HEK293 (cell line): Measurements from ENCODE around the gene PCSK5.

Experiments
- CTCF ChIA-PET: fragments of 350-600 bp; formaldehyde crosslinking; extraction: SDS; loops from one replicate; lab custom pipeline; 2021; ENCODE audit warnings: antibody characterized with exemption; lab: Yijun Ruan, JAX
- POLR2A ChIA-PET: fragments of 300-600 bp; formaldehyde crosslinking; extraction: SDS; loops from one replicate; lab custom pipeline; 2020; ENCODE audit warnings: antibody characterized with exemption, inconsistent platforms; lab: Yijun Ruan, JAX
- H3K27ac ChIP-seq: fragments of 200-500 bp; sonication (Bioruptor generic); 2 replicates; pipeline ENCODE4 v1.5.1; 2014; ENCODE audit warnings: low read depth, low read length, control low read depth, inconsistent platforms; ENCODE audit errors: extremely low read depth
- H3K36me3 ChIP-seq, 2 experiments: fragments of 200-500 bp in 1 of 2; sonication (Bioruptor generic) in 1 of 2; 1 replicate in 1 of 2; 2 replicates in 1 of 2; pipeline ENCODE4 v1.5.1; 2014 to 2017; ENCODE audit warnings: inconsistent platforms in 2 of 2, low read length in 2 of 2; ENCODE audit not compliant: control insufficient read depth in 2 of 2, insufficient read depth in 1 of 2
- H3K4me1 ChIP-seq: fragments of 200-500 bp; sonication (Bioruptor generic); 2 replicates; pipeline ENCODE4 v1.5.1; 2014; ENCODE audit warnings: mild to moderate bottlenecking, low read length, inconsistent platforms; ENCODE audit not compliant: control insufficient read depth, insufficient read depth
- H3K4me3 ChIP-seq: 2 replicates; pipeline ENCODE4 v1.5.1; 2011; ENCODE audit warnings: low read depth, mild to moderate bottlenecking, control low read depth, low read length, moderate library complexity
- H3K9me3 ChIP-seq: fragments of 200-500 bp; sonication (Bioruptor generic); 2 replicates; pipeline ENCODE4 v1.5.1; 2014; ENCODE audit warnings: low read depth, low read length, inconsistent platforms; ENCODE audit not compliant: control insufficient read depth, insufficient read depth
- EGR2 ChIP-seq: fragments of 450-650 bp; formaldehyde crosslinking; IDR thresholded peaks from 2 replicates; pipeline ENCODE4 v1.5.1; 2016; ENCODE audit warnings: low read depth, missing biosample characterization, missing genetic modification characterization
- FEZF1 ChIP-seq: fragments of 450-650 bp; formaldehyde crosslinking; IDR thresholded peaks from 2 replicates; pipeline ENCODE4 v1.5.1; 2016; ENCODE audit warnings: missing biosample characterization, missing genetic modification characterization
- IKZF3 ChIP-seq: fragments of 450-650 bp; IDR thresholded peaks from 2 replicates; pipeline ENCODE4 v1.5.0; 2018; ENCODE audit warnings: missing biosample characterization, mild to moderate bottlenecking, missing genetic modification characterization, moderate library complexity
- ZFP37 ChIP-seq: fragments of 450-650 bp; formaldehyde crosslinking; IDR thresholded peaks from 2 replicates; pipeline ENCODE4 v1.5.1; 2016; ENCODE audit warnings: missing biosample characterization, missing genetic modification characterization
- ZNF138 ChIP-seq: fragments of 450-650 bp; formaldehyde crosslinking; IDR thresholded peaks from 2 replicates; pipeline ENCODE4 v1.5.1; 2016; ENCODE audit warnings: missing biosample characterization, missing genetic modification characterization, borderline replicate concordance
- ZNF16 ChIP-seq: fragments of 450-650 bp; formaldehyde crosslinking; IDR thresholded peaks from 2 replicates; pipeline ENCODE4 v1.5.1; 2016; ENCODE audit warnings: low read depth, missing biosample characterization, missing genetic modification characterization
- ZNF174 ChIP-seq: fragments of 450-650 bp; formaldehyde crosslinking; IDR thresholded peaks from 2 replicates; pipeline ENCODE4 v1.5.0; 2017; ENCODE audit warnings: missing biosample characterization, mild to moderate bottlenecking, missing genetic modification characterization
- ZNF223 ChIP-seq: fragments of 450-650 bp; formaldehyde crosslinking; IDR thresholded peaks from 2 replicates; pipeline ENCODE4 v1.5.1; 2016; ENCODE audit warnings: missing biosample characterization, missing genetic modification characterization
- ZNF23 ChIP-seq: fragments of 450-650 bp; formaldehyde crosslinking; IDR thresholded peaks from 2 replicates; pipeline ENCODE4 v1.5.1; 2016; ENCODE audit warnings: missing biosample characterization, missing genetic modification characterization, borderline replicate concordance
- ZNF274 ChIP-seq, 2 experiments: fragments of 200-500 bp in 1 of 2; fragments of 450-650 bp in 1 of 2; sonication (Bioruptor generic) in 1 of 2; formaldehyde crosslinking in 1 of 2; IDR thresholded peaks; 2 replicates each; pipeline versions ENCODE4 v1.5.1 to v1.6.1; 2014 to 2016; ENCODE audit warnings: borderline replicate concordance in 1 of 2, inconsistent platforms in 1 of 2, low read length in 1 of 2, missing biosample characterization in 1 of 2, missing genetic modification characterization in 1 of 2
- ZNF366 ChIP-seq: fragments of 450-650 bp; formaldehyde crosslinking; conservative IDR thresholded peaks from 2 replicates; pipeline ENCODE4 v1.5.1; 2016; ENCODE audit warnings: missing biosample characterization, missing genetic modification characterization
- ZNF549 ChIP-seq: fragments of 450-650 bp; IDR thresholded peaks from 2 replicates; pipeline ENCODE4 v1.5.1; 2018; ENCODE audit warnings: missing biosample characterization, missing genetic modification characterization, mild to moderate bottlenecking, inconsistent platforms, moderate library complexity
- TF ChIP-seq, protein P1 (sequence below): fragments of 450-650 bp; formaldehyde crosslinking; IDR thresholded peaks from 2 replicates; pipeline ENCODE4 v1.5.1; 2016; ENCODE audit warnings: missing biosample characterization, missing genetic modification characterization, borderline replicate concordance
- TF ChIP-seq, protein P2 (sequence below): fragments of 450-650 bp; formaldehyde crosslinking; IDR thresholded peaks from 2 replicates; pipeline ENCODE4 v1.5.1; 2016; ENCODE audit warnings: missing biosample characterization, missing genetic modification characterization
- TF ChIP-seq, protein P3 (sequence below): fragments of 450-650 bp; formaldehyde crosslinking; IDR thresholded peaks from 2 replicates; pipeline ENCODE4 v1.5.1; 2016; ENCODE audit warnings: missing biosample characterization, missing genetic modification characterization
- TF ChIP-seq, protein P4 (sequence below): fragments of 450-650 bp; formaldehyde crosslinking; IDR thresholded peaks from 2 replicates; pipeline ENCODE4 v1.5.1; 2016; ENCODE audit warnings: missing biosample characterization, missing genetic modification characterization
- TF ChIP-seq, protein P5 (sequence below): fragments of 450-650 bp; formaldehyde crosslinking; IDR thresholded peaks from 2 replicates; pipeline ENCODE4 v1.5.1; 2017; ENCODE audit warnings: missing biosample characterization, missing genetic modification characterization

The PCSK5 gene

DNA sequence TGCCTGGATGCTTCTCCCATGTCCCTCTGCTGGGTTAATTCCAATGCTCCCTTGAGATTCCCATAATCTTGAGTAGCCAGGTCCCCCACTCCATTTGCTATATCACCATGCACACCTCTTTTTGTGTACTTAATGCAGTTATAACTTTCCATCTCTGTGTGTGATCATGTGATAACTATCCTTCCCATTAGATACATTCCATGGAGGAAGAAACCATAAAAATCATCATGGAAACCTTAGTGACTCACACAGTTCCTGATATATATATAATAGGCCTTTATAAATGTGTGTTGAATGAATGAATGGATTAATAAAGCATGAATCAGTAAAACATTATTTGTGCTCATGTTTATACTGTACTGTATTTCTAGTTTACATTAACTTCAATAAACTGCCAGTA is 104.6 kb downstream of the PCSK5 start (continued):
- TF ChIP-seq, protein P1, sequence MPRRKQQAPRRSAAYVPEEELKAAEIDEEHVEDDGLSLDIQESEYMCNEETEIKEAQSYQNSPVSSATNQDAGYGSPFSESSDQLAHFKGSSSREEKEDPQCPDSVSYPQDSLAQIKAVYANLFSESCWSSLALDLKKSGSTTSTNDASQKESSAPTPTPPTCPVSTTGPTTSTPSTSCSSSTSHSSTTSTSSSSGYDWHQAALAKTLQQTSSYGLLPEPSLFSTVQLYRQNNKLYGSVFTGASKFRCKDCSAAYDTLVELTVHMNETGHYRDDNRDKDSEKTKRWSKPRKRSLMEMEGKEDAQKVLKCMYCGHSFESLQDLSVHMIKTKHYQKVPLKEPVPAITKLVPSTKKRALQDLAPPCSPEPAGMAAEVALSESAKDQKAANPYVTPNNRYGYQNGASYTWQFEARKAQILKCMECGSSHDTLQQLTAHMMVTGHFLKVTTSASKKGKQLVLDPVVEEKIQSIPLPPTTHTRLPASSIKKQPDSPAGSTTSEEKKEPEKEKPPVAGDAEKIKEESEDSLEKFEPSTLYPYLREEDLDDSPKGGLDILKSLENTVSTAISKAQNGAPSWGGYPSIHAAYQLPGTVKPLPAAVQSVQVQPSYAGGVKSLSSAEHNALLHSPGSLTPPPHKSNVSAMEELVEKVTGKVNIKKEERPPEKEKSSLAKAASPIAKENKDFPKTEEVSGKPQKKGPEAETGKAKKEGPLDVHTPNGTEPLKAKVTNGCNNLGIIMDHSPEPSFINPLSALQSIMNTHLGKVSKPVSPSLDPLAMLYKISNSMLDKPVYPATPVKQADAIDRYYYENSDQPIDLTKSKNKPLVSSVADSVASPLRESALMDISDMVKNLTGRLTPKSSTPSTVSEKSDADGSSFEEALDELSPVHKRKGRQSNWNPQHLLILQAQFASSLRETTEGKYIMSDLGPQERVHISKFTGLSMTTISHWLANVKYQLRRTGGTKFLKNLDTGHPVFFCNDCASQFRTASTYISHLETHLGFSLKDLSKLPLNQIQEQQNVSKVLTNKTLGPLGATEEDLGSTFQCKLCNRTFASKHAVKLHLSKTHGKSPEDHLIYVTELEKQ (tag by site-specific recombination): no peak
- TF ChIP-seq ZNF138 (tag by site-specific recombination) (no peak), ZNF223 (tag by site-specific recombination) (no peak)

DNA sequence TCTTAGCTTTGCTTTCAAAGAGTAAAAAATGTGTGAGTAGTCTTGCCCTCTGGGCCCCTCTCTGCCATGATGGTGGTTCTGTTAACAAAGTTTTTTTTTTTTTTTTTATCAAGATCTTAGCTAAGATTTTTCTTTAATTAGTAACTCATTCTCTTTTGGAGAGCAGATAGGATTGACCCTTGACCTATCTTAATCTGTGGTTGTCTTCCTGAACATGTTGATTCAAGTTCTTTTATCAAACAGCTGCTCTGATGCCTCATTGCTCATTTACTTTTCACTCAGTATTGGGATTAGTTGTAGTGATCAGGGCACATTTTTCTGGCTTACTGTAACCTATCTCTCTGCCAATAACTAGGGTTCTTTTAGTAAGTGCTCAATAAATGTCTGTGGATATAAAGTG is 106.3 kb downstream of the PCSK5 start:
- Histone ChIP-seq H3K36me3 (no peaks in the 10 kb centered on the region), H3K4me3 (no peak overlapping the region), H3K4me1 (peaks cover 2% of the 10 kb centered on the region; the same call in 1 of the 2 replicates), H3K27ac (no peak overlapping the region), H3K9me3 (no peaks in the 10 kb centered on the region)
- TF ChIP-seq ZNF16 (tag by site-specific recombination) (no peak), ZNF274 (IDR thresholded peaks at IDR 0.05; ENCODE audit: low read length) (no peak), ZNF274 (tag by site-specific recombination; IDR thresholded peaks at IDR 0.05; ENCODE audit: borderline replicate concordance) (no peak), ZNF366 (no peak)
- TF ChIP-seq, protein P2, sequence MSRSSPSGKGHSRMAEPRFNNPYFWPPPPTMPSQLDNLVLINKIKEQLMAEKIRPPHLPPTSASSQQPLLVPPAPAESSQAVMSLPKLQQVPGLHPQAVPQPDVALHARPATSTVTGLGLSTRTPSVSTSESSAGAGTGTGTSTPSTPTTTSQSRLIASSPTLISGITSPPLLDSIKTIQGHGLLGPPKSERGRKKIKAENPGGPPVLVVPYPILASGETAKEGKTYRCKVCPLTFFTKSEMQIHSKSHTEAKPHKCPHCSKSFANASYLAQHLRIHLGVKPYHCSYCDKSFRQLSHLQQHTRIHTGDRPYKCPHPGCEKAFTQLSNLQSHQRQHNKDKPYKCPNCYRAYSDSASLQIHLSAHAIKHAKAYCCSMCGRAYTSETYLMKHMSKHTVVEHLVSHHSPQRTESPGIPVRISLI (tag by site-specific recombination): no peak
- TF ChIP-seq, protein P3, sequence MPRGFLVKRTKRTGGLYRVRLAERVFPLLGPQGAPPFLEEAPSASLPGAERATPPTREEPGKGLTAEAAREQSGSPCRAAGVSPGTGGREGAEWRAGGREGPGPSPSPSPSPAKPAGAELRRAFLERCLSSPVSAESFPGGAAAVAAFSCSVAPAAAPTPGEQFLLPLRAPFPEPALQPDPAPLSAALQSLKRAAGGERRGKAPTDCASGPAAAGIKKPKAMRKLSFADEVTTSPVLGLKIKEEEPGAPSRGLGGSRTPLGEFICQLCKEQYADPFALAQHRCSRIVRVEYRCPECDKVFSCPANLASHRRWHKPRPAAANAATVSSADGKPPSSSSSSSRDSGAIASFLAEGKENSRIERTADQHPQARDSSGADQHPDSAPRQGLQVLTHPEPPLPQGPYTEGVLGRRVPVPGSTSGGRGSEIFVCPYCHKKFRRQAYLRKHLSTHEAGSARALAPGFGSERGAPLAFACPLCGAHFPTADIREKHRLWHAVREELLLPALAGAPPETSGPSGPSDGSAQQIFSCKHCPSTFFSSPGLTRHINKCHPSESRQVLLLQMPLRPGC (tag by site-specific recombination): no peak
- POLR2A ChIA-PET: interaction anchor here (0.6 kb wide), 2 partner anchors 25 to 56 kb away, joined by 3 read pairs; no protein-coding TSS in a partner anchor
- CTCF ChIA-PET: interaction anchor here (0.6 kb wide), 1 partner anchor 18 kb away, joined by 3 read pairs; no protein-coding TSS in a partner anchor

DNA sequence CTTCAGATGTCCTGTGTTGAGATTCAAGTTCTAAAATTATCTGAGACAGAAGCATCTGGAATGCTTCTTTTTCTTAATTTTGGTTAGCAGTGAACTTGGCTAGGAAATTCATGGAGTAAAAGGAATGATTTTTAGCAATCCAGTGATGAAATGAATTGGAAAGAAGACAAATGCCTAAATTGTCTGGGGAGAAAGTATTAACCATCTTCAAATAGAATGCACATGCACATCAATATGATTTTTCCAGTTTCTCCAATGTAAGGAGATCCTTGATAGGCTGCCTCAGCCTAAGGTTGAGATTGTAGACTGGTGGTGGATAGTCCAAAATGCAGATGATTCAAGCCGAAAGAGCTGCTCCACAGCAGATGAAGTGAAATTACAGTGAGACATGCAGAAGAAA is 106.7 kb downstream of the PCSK5 start:
- TF ChIP-seq ZNF23 (tag by site-specific recombination) (no peak), EGR2 (tag by site-specific recombination) (no peak), ZNF174 (tag by site-specific recombination) (no peak), ZNF549 (tag by site-specific recombination) (no peak), IKZF3 (tag by site-specific recombination) (no peak), FEZF1 (no peak), ZFP37 (tag by site-specific recombination) (no peak)
- TF ChIP-seq, protein P4, sequence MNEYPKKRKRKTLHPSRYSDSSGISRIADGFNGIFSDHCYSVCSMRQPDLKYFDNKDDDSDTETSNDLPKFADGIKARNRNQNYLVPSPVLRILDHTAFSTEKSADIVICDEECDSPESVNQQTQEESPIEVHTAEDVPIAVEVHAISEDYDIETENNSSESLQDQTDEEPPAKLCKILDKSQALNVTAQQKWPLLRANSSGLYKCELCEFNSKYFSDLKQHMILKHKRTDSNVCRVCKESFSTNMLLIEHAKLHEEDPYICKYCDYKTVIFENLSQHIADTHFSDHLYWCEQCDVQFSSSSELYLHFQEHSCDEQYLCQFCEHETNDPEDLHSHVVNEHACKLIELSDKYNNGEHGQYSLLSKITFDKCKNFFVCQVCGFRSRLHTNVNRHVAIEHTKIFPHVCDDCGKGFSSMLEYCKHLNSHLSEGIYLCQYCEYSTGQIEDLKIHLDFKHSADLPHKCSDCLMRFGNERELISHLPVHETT: no peak
- TF ChIP-seq, protein P5, sequence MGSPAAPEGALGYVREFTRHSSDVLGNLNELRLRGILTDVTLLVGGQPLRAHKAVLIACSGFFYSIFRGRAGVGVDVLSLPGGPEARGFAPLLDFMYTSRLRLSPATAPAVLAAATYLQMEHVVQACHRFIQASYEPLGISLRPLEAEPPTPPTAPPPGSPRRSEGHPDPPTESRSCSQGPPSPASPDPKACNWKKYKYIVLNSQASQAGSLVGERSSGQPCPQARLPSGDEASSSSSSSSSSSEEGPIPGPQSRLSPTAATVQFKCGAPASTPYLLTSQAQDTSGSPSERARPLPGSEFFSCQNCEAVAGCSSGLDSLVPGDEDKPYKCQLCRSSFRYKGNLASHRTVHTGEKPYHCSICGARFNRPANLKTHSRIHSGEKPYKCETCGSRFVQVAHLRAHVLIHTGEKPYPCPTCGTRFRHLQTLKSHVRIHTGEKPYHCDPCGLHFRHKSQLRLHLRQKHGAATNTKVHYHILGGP (tag by site-specific recombination): no peak
- Histone ChIP-seq H3K4me3 (no peak overlapping the region), H3K9me3 (no peaks in the 10 kb centered on the region), H3K27ac (no peak overlapping the region), H3K4me1 (peaks cover 2% of the 10 kb centered on the region; the same call in 1 of the 2 replicates), H3K36me3 (no peaks in the 10 kb centered on the region)
- CTCF ChIA-PET: no interaction called here
- POLR2A ChIA-PET: interaction anchor here (0.6 kb wide), 2 partner anchors 24 to 57 kb away, joined by 3 read pairs; no protein-coding TSS in a partner anchor
